ENCODE data around the gene SAG. TPM values are rescaled to one million over a fixed set of nuclear protein-coding genes. Genes with fewer than 3 reads are reported as not detected.

The SAG gene
- total and polyA plus RNA-seq, 8 donors, result not detected

GRCh38 chr2:233363744-233364235, 56.2 kb downstream of the SAG start:
- Histone ChIP-seq H3K27ac (no peak overlapping the region), H3K27me3 (no peaks in the 10 kb centered on the region), H3K36me3 (no peaks in the 10 kb centered on the region), H3K9me3 (no peaks in the 10 kb centered on the region), H3K4me1 (no peaks in the 10 kb centered on the region), H3K4me3 (no peak overlapping the region)
- no peak for TF ChIP-seq CTCF (IDR thresholded peaks at IDR 0.05)
- WGBS, 2 donors, result 96 to 97% methylated on average over 6 of the region's 6 CpGs
- intact Hi-C loops (cut with DNase I), result no loop called here
- no peak for DNase-seq
- FAIRE-seq, result no peak
- no peak for ATAC-seq

- 92 to 95% methylated on average over 6 of the region's 6 CpGs for WGBS, 2 donors
- H3K27ac ChIP-seq, result no peak overlapping the region
- DNase-seq (no peak), FAIRE-seq (no peak), ATAC-seq (no peak)
- H3K27me3 ChIP-seq, result no peaks in the 10 kb centered on the region
- H3K4me1 ChIP-seq, result no peaks in the 10 kb centered on the region
- no peak overlapping the region for H3K4me3 ChIP-seq
- no peaks in the 10 kb centered on the region for H3K9me3 ChIP-seq
- intact Hi-C loops (cut with DNase I), result no loop called here
- no peaks in the 10 kb centered on the region for H3K36me3 ChIP-seq
- no peak for TF ChIP-seq CTCF (IDR thresholded peaks at IDR 0.05)
Measured at GRCh38 chr2:233365861-233366520, 58.4 kb downstream of the SAG start.

GRCh38 chr2:233367586-233367985, 60.0 kb downstream of the SAG start:
- no peak for FAIRE-seq
- no peaks in the 10 kb centered on the region for H3K27me3 ChIP-seq

GRCh38 chr2:233368756-233369155, 61.1 kb downstream of the SAG start:
- no peak for ATAC-seq
- FAIRE-seq, result no peak
- Histone ChIP-seq H3K36me3 (no peaks in the 10 kb centered on the region), H3K27me3 (no peaks in the 10 kb centered on the region), H3K27ac (no peak overlapping the region), H3K4me1 (no peaks in the 10 kb centered on the region), H3K4me3 (no peak overlapping the region), H3K9me3 (no peaks in the 10 kb centered on the region)
- intact Hi-C loops (cut with DNase I), result no loop called here
- DNase-seq, result no peak
- WGBS, 2 donors, result 84 to 90% methylated on average over 5 of the region's 5 CpGs
- no peak for TF ChIP-seq CTCF (IDR thresholded peaks at IDR 0.05)

More at GRCh38 chr2:233367586-233367985, 60.0 kb downstream of the SAG start:
- Histone ChIP-seq H3K9me3 (no peaks in the 10 kb centered on the region), H3K36me3 (no peaks in the 10 kb centered on the region), H3K4me1 (no peaks in the 10 kb centered on the region), H3K4me3 (no peak overlapping the region), H3K27ac (no peak overlapping the region)
- WGBS, 2 donors, result 87 to 92% methylated on average over 3 of the region's 3 CpGs
- DNase-seq (no peak), ATAC-seq (no peak)
- intact Hi-C loops (cut with DNase I), result no loop called here
- TF ChIP-seq CTCF (IDR thresholded peaks at IDR 0.05), result no peak

- 86 to 87% methylated on average over 8 of the region's 8 CpGs for WGBS, 2 donors
- Histone ChIP-seq H3K4me1 (no peaks in the 10 kb centered on the region), H3K27me3 (no peaks in the 10 kb centered on the region), H3K27ac (no peak overlapping the region), H3K36me3 (no peaks in the 10 kb centered on the region), H3K9me3 (no peaks in the 10 kb centered on the region), H3K4me3 (no peak overlapping the region)
- no peak for FAIRE-seq
- no peak for ATAC-seq
- no peak for DNase-seq
- intact Hi-C loops (cut with DNase I), result no loop called here
- TF ChIP-seq CTCF (IDR thresholded peaks at IDR 0.05), result no peak
Measured at GRCh38 chr2:233369462-233369861, 61.8 kb downstream of the SAG start.
